ENCODE data around the gene ANKRD27.
"Not testable (repeated sequence)": the region's sequence is repeated elsewhere in the genome, so short reads cannot be mapped to it uniquely, and the experiment has no call there.

The ANKRD27 gene

DNA sequence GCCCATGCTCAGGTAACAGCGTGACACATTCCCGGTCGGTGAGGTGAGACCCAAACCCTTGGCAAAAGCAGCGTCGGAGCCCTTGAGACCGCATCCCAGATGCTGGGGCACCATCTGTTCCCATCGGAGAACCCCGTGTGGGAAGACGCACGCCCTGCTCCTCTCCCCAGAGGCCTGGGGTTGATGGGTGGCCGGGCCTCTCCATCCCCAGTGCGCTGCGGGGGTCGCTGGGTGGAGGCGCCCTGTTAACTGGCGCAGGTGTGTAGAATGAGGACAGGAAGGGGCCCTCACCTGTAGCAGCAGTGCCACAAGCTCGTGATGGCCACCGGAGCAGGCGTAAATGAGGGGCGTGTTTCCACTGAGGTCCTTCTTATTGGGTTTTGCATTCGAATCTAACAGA is 69.4 kb downstream of the ANKRD27 start:
- DNase-seq (ENCODE audit: low read depth, low spot score), result no peak

DNA sequence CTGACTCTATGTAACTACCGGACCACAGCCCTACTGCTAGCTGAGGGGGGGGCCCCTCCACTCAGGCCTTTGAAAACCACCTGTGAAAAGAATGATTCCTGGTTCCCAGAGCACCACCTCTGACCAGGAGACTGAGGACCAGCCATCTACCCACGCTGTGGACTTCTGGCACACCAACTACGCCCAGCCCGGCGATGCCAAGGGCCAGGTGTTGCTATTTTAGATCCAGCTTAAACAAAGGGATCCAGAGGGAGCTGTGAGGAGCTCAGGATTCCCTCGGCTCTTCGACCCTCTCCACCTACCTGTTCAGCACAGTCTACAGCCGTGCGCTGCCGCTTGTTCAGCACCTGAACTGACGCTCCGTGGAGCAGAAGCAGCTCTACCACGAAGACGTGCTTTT is 71.0 kb downstream of the ANKRD27 start:
- no peak for DNase-seq (ENCODE audit: low read depth, low spot score)

DNA sequence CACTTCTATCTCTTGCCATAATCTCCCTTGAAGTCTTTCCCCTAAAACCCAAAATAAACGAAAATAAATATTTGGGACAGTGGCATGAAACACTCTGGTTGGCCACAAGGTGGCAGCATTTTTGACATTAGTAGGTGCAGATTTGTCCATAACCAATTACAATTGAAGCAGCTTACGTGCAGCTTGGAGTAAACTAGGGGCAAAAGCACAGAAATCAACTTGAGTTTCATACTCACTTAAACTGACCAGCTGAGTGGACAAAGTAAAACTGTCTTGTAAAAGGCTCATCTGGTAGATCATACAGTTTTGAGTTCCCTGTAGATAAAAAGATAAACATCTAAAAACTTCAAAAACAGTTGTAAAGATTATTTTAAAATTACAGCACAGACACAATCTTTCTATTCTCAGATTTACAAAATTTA is 75.2 kb downstream of the ANKRD27 start:
- no peak for DNase-seq (ENCODE audit: low read depth, low spot score)

DNA sequence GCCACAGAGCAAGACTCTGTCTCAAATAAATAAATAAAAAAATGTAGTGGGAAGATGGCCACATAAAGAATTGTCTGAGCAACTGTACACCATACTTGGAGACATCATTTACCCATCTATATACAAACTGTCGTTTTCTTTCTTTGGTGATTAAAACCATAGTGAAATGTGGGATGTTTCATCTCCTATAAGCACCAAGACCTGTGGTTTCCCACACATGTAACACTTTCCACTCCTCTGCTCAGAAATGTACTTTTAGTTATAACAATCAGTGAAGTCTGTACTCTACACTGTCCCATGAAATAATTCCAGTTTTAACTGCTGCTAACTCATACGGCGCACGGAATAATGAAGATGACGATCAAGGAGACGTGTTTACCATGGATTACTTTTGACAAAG is 75.7 kb downstream of the ANKRD27 start:
- DNase-seq (ENCODE audit: low read depth, low spot score), result no peak

DNA sequence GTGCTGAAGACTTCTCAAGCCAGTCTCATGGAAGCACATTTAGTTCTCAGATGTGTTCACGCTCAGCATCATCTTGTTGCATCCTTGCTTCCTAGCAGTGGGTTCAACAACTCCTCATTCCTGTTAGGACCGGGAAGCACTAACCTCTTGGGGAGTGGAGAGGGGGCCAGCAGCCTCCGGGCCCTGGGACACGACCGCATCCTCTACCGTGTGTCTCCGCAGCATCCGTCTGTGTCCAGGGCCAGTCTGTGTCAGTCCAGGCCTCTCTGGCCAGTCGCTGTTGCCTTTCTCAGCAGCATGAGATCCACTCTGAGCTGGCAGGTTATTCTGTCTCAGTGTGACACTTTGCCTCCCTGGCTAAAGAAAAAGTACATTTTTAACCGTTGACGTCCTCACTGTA is 77.0 kb downstream of the ANKRD27 start:
- DNase-seq (ENCODE audit: low read depth, low spot score), result no peak

DNA sequence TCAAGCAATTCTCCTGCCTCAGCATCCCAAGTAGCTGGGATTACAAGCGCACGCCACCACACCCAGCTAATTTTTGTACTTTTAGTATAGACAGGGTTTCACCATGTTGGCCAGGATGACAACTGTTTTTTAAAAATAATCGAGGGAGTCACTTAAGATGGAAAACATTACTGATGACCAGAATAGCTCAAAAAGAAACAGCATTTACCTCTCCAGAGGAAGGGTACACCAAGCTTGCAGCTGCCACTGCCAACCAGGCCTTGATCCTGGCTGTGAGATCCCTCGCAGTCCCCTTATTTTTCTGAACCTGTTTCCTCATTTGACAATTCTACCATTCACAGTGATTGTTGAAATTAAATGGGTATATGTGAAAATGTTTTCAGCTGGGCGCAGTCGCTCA is 79.5 kb downstream of the ANKRD27 start:
- DNase-seq (ENCODE audit: low read depth, low spot score), result no peak

DNA sequence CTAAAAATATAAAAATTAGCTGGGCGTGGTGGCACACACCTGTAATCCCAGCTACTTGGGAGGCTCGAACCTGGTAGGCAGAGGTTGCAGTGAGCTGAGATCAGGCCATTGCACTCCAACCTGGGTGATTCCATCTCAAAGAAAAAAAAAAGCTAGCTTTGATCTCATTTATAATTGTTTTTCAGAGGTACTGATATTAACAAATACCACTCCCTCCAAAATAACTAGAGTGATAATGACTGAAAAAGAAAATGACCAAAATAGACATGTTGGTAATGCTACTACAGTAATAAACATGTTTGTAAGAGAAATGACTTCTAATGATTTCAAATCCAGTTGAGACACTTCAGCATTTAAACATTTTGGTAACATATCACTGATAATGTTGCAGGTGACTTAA is 81.0 kb downstream of the ANKRD27 start:
- DNase-seq (ENCODE audit: low read depth, low spot score), result no peak

DNA sequence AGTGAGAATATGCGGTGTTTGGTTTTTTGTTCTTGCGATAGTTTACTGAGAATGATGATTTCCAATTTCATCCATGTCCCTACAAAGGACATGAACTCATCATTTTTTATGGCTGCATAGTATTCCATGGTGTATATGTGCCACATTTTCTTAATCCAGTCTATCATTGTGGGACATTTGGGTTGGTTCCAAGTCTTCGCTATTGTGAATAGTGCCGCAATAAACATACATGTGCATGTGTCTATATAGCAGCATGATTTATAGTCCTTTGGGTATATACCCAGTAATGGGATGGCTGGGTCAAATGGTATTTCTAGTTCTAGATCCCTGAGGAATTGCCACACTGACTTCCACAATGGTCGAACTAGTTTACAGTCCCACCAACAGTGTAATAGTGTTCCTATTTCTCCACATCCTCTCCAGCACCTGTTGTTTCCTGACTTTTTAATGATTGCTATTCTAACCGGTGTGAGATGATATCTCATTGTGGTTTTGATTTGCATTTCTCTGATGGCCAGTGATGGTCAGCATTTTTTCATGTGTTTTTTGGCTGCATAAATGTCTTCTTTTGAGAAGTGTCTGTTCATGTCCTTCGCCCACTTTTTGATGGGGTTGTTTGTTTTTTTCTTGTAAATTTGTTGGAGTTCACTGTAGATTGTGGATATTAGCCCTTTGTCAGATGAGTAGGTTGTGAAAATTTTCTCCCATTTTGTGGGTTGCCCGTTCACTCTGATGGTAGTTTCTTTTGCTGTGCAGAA is 87.1 kb downstream of the ANKRD27 start:
- DNase-seq (ENCODE audit: low read depth, low spot score), result not testable (repeated sequence)

DNA sequence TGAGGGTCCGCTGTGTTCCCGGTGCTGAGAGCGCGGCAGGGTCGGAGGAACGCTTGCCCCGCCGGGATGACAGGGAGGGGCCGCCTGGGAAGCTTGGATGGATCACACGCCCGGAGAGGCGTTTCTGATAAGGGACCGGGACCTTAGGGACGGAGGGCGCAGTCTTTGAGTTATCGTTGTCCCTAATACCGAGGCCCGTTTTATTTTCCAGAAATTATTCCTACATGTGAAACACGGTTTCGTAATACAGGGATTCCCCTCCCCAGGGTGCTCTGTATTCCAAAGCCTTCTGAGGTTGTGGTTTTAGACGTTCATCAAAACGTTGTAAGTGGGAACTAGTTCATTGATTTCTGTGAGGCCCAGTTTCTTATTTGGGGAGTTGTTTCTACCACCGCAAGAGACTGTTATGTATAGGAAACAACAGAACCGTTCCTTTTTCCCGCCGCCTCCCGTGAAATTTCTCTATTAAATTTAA is 93.2 kb downstream of the ANKRD27 start:
- DNase-seq (ENCODE audit: low read depth, low spot score), result no peak

DNA sequence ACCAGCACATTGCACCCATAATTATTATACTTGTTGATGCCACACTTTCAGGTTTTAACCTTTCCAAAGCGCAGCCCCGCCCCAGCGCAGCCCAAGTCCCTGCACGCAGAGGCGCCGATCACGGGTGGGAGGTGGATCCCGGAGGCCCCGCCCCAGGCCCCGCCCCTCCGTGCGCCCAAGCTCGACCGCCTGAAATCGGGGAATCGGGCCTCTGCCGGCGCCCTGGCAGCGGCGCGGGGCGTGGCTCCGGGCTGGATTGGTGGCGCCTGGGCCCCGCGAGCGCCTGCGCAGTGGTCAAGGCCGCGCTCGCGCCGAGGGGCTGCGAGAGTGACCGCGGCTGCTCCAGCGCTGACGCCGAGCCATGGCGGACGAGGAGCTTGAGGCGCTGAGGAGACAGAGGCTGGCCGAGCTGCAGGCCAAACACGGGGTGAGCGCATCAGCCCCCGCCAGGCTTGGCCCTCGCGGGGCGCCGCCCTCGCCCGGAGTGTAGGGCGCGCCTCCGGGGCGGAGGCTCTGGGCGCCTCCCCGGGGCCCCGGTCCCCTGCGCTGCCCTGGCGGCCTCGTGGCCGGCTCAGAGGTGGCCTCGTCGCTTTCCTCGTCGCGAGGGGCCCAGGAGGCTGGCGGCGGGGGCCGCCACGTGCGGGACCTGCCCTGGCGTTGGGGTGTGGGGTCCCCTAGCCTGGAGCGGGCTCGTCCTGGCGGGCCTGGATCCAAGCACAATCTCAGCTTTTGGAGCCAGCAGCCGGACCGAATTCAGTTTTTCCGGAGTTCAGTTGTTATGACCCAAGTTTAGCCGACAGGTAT is 93.9 kb downstream of the ANKRD27 start, which contains the start of gene PDCD5:
PDCD5 (plus strand) TSS at position 290 of the 804 bp plus-strand sequence; CDS start at position 362, 72 bp downstream.
- peak; percentile 57 for DNase-seq (ENCODE audit: low read depth, low spot score)

DNA sequence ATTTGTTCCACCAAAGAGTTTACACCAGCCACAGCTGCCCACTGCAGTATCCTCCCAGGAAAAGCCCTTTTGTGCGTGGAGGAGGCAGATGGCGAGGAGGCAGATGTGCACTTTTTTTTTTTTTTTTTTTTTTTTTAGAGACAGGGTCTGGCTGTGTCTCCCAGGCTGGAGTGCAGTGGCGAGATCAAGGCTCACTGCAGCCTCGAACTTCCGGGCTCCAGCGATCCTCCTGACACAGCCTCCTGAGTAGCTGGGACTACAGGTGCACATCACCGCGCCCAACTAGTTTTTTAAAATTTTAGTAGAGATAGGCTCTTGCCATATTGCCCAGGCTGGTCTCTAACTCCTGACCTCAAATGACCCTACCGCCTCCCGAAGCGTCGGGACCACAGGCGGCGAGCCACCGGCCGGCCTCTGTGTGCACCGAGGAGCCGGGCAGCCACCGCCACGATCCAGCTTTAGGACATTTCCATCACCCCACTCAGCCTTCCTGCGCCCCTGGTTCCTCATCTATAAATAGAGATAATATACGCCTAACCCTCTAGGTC is 94.6 kb downstream of the ANKRD27 start:
- no peak for DNase-seq (ENCODE audit: low read depth, low spot score)

DNA sequence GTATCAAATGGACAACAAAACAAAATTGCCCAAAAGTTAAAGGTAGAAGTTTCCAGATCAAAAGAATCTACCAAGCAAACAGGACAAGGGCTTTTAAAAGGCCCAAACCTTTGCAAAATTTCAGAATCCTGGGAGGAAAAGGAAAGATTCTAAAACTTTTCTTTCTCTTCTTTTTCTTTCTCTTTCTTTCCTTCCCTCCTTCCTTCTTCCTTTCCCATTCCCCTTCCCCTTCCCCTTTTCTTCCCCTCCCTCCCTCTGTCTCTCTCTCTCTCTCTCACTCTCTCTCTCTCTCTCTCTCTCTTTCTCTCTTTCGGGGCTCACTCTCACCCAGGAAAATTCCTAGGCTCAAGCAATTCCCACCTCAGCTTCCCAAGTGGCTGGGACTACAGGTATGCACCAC is 98.2 kb downstream of the ANKRD27 start:
- no peak for DNase-seq (ENCODE audit: low read depth, low spot score)

DNA sequence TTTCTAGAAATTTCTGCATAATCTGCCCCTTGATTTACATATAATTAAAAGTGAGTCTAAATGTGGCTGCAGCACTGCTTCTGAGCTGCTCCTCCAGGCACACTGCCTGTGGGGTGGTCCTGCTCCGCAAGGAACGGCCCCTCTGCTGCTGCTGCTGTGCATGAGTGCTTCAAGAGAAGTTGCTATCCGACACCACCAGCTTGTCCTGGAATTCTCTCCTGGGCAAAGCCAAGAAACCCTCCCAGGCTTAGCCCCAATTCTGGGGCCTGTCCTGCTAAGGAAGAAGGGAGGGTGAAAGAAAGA is 101.5 kb downstream of the ANKRD27 start:
- no peak for DNase-seq (ENCODE audit: low read depth, low spot score)

DNA sequence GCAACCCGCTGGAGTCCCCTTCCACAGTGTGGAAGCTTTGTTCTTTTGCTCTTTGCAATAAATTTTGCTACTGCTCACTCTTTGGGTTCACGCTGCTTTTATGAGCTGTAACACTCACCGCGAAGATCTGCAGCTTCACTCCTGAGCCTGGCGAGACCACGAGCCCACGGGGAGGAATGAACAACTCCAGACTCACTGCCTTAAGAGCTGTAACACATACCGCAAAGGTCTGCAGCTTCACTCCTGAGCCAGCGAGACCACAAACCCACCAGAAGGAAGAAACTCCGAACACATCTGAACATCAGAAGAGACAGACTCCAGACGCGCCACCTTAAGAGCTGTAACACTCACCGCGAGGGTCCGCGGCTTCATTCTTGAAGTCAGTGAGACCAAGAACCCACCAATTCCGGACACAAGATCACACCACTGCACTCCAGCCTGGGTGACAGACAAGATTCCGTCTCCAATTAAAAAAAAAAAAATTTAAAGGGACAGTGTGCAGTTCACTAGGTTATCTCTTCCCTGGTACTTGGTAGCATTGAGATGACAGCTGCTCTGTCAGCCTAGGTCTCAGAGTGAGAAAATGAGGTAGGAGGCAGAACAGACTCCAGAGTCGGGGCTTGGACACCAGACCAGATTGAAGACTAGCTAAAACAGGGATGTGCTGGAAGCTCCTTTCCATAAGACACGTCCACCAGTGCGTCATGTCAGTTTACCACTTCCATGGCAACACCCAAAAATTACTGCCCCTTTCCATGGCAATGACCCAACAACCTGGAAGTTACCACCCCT is 102.1 kb downstream of the ANKRD27 start:
- not testable (repeated sequence) for DNase-seq (ENCODE audit: low read depth, low spot score)

DNA sequence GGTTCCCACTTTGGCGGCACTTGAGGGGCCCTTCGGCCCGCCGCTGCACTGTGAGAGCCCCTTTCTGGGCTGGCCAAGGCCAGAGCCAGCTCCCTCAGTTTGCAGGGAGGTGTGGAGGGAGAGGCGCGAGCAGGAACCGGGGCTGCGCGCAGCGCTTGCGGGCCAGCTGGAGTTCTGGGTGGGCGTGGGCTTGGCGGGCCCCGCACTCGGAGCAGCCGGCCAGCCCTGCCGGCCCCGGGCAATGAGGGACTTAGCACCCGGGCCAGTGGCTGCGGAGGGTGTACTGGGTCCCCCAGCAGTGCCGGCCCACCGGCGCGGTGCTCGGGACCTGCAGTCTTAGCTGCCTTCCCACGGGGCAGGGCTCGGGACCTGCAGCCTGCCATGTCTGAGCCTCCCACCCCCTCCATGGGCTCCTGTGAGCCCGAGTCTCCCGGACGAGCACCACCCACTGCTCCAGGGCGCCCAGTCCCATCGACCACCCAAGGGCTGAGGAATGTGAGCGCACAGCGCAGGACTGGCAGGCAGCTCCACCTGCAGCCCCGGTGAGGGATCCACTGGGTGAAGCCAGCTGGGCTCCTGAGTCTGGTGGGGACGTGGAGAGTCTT is 103.4 kb downstream of the ANKRD27 start:
- not testable (repeated sequence) for DNase-seq (ENCODE audit: low read depth, low spot score)

DNA sequence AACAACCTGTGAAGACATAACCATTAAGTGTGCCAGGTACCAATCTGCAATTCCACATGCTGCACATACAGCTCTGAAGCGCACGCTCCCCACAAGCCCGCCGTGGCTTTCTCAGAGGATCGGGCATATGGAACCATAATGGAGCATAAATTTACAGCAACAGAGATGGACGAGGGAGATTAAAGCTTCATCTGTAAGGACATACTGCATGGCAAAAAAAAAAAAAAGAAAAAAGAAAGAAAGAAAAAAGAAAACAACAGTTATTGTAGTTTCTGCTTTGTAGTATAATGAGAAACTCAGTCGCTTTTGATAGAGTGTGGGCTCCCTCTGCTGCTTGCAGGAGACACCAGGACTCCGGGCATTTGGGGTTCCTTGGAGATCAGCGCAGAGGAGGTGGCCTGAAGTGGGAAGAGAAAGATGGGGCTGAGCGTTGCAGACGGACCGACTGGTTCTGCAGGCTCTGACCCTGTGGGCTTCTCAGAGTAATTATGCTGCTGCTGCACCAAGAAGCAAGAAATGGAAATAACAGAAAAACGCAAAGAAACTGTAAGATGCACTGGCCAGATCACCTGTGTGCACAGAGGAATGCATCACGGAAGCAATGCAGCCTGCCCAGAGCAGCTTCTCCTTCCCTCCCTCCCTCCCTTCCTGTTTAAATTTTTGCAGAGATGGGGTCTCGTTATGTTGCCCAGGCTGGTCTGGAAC is 104.7 kb downstream of the ANKRD27 start:
- peak; percentile 15 for DNase-seq (ENCODE audit: low read depth, low spot score)

DNA sequence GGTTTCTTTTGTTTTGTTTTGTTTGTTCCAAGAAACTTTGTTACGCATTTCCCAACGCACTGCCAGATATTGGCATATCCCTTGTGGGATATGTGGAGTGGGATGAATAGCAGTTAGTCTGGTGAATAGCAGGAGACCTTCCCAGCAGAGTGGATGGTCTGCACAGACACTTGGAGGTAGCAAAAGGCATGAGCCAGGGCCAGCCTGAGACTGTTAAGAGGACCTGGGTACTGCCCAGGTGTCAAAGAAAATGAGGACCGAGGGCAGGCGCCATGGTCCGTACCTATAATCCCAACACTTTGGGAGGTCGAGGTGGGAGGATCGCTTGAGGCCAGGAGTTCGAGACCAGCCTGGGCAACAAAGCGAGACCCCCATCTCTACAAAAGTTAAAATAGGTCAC is 107.5 kb downstream of the ANKRD27 start:
- no peak for DNase-seq (ENCODE audit: low read depth, low spot score)

DNA sequence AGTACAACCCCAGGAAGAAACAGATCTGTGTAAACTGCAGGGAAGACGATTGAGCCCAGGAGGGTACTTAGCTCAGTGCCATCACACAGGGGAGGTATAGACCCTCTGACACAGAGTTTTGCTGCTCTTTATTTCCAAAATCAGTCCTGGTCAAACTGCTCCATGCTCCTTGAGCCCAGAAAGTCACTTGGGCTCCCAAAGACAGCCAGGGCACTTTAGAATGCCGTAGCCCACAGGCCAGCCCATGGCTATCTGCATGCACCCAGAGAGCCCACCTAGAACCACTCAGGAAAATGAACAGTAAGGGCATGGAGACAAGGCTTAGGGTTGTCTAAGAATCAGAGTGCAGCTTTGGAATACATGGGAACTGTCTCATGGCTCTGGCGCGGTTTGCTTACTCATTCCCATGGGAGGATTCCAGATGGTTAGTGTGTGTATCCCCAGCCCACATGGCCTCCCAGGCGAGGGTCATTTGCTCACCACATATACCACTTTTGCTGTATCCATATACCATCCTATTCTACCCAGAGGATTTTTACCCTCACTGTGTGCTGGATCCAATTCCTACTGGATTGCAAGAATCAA is 108.6 kb downstream of the ANKRD27 start:
- DNase-seq (ENCODE audit: low read depth, low spot score), result no peak

DNA sequence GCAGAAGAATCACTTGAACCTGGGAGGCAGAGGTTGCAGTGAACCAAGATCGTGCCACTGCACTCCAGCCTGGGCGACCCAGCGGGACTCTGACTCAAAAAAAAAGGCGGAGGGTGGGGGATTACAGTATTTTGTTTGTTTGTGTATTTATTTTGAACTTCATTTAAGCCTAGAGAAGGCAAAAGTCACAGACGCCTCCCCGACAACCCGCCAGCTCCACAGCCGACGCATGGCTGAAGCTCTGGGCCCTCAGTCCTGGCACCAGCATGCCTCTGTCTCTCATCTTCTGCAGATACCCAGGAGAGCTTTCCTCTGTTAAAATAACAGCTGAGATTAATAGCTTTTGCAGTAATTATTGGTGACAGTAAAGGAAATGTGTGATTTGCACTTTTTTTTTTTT is 111.2 kb downstream of the ANKRD27 start:
- no peak for DNase-seq (ENCODE audit: low read depth, low spot score)

DNA sequence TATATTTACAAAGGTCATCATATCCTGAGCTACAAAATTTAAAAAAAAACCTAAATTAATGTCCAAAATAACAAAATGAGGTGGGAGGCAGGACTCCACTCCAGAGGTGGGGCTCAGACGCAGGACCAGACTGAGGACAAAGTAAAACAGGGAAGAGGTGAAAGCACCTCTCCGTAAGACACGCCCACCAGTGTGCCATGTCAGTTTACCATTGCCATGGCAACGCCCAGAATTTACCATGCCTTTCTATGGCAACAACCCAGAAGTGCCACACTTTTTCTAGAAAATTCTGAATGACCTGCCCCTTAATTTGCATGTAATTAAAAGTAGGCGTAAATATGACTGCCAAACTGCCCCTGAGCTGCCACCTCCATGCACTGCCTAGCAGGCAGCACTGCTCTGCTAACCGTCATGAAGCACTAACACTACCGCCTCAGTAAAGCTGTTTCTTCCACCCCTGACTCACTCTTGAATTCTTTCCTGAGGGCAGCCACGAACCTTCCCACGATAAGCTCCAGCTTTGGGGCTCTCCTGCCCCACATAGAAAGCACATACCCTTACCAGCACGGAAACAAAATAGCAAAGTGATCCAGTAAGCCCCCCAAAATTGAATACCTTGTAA is 116.3 kb downstream of the ANKRD27 start:
- DNase-seq (ENCODE audit: low read depth, low spot score), result no peak
